Karpas-422 (cell line): Measurements from ENCODE around the gene PEX11B. TPM values are rescaled to one million over a fixed set of nuclear protein-coding genes. Genes with fewer than 3 reads are reported as not detected.

Source experiments
- DNase-seq: peaks from one replicate; pipeline ENCODE4 v3.0.0-alpha.2; 2015
- H2AFZ ChIP-seq: fragments of 200-600 bp; sonication (generic); 2 replicates; pipeline ENCODE4 v1.6.1; 2014; ENCODE audit warnings: antibody characterized with exemption, low read length, mixed read lengths
- H3K27ac ChIP-seq: fragments of 200-600 bp; sonication (generic); 2 replicates; pipeline ENCODE4 v1.5.1; 2014; ENCODE audit warnings: mild to moderate bottlenecking, low read length, moderate library complexity
- H3K27me3 ChIP-seq: fragments of 200-600 bp; sonication (generic); 2 replicates; pipeline ENCODE4 v1.6.1; 2014; ENCODE audit warnings: low read length, mixed read lengths
- H3K36me3 ChIP-seq: fragments of 200-600 bp; sonication (generic); 2 replicates; pipeline ENCODE4 v1.6.1; 2014; ENCODE audit warnings: low read length, mixed read lengths; ENCODE audit not compliant: insufficient read depth
- H3K4me1 ChIP-seq: fragments of 200-600 bp; sonication (generic); 2 replicates; pipeline ENCODE4 v1.6.1; 2014; ENCODE audit warnings: mild to moderate bottlenecking, low read length, mixed read lengths
- H3K4me2 ChIP-seq: fragments of 200-600 bp; sonication (generic); 2 replicates; pipeline ENCODE4 v1.6.1; 2014; ENCODE audit warnings: low read length, low read depth, mild to moderate bottlenecking; ENCODE audit not compliant: poor library complexity, severe bottlenecking
- H3K4me3 ChIP-seq: fragments of 200-600 bp; sonication (generic); 2 replicates; pipeline ENCODE4 v1.5.1; 2014; ENCODE audit warnings: mild to moderate bottlenecking, antibody characterized with exemption, low read length, mixed read lengths
- H3K79me2 ChIP-seq: fragments of 200-600 bp; sonication (generic); 2 replicates; pipeline ENCODE4 v1.6.1; 2014; ENCODE audit warnings: mild to moderate bottlenecking, low read length, mixed read lengths
- H3K9ac ChIP-seq: fragments of 200-600 bp; sonication (generic); 2 replicates; pipeline ENCODE4 v1.6.0; 2014; ENCODE audit warnings: low read length
- H3K9me2 ChIP-seq: fragments of 200-600 bp; sonication (generic), shearing (Covaris generic); replicated peaks from 2 replicates; pipeline ENCODE4 v1.6.0; 2014; ENCODE audit warnings: mild to moderate bottlenecking, low read length, moderate library complexity; ENCODE audit not compliant: insufficient read depth
- H3K9me3 ChIP-seq: fragments of 300-700, 200-600 bp; sonication (generic); 2 replicates; pipeline ENCODE4 v1.6.1; 2014; ENCODE audit warnings: low read length, mixed read lengths
- H4K20me1 ChIP-seq: fragments of 200-600 bp; sonication (generic); 2 replicates; pipeline ENCODE4 v1.6.1; 2014; ENCODE audit warnings: mild to moderate bottlenecking, antibody characterized with exemption, low read length, low read depth; ENCODE audit not compliant: insufficient read depth
- total RNA-seq: library from RNA; depleted of rRNA; stranded (reverse); fragments of >200 nt; shearing (Covaris generic); gene quantifications from 2 replicates; pipeline ENCODE4 v1.2.3, GENCODE V29; 2014; ENCODE audit warnings: low replicate concordance

The PEX11B gene
- total RNA-seq, 1 experiment from 2014 or later: 51.7 TPM

GRCh38 chr1:145916745-145917144, 1.8 kb downstream of the PEX11B start:
- Histone ChIP-seq H3K4me1 (peaks cover 25% of the 10 kb centered on the region), H3K9me2 (no peaks in the 10 kb centered on the region), H3K27ac (no peak overlapping the region), H3K9me3 (no peaks in the 10 kb centered on the region), H3K4me3 (peak overlapping the region; percentile 14; the same call in 1 of the 2 replicates), H3K27me3 (no peaks in the 10 kb centered on the region), H3K79me2 (peaks cover 21% of the 10 kb centered on the region), H3K36me3 (peaks cover 11% of the 10 kb centered on the region; the same call in 1 of the 2 replicates), H4K20me1 (no peaks in the 10 kb centered on the region), H3K4me2 (peak overlapping the region; percentile 92), H2AFZ (no peak overlapping the region), H3K9ac (0 out of 2 replicates have a peak overlapping the region, but pooled peaks have one; percentile 12)
- no peak for DNase-seq

- Histone ChIP-seq H3K9ac (no peak overlapping the region), H2AFZ (no peak overlapping the region), H3K36me3 (peaks cover 17% of the 10 kb centered on the region; the same call in 1 of the 2 replicates), H4K20me1 (no peaks in the 10 kb centered on the region), H3K79me2 (peaks cover 9% of the 10 kb centered on the region; the same call in 1 of the 2 replicates), H3K9me3 (no peaks in the 10 kb centered on the region), H3K4me1 (peaks cover 7% of the 10 kb centered on the region), H3K27me3 (no peaks in the 10 kb centered on the region), H3K4me2 (no peak overlapping the region), H3K9me2 (no peaks in the 10 kb centered on the region), H3K4me3 (no peak overlapping the region), H3K27ac (no peak overlapping the region)
- DNase-seq: no peak
Observed at GRCh38 chr1:145912128-145912641, 6.3 kb downstream of the PEX11B start.

- H3K4me3 ChIP-seq: no peak overlapping the region
- no peak overlapping the region for H3K27ac ChIP-seq
- DNase-seq: no peak
- H3K4me2 ChIP-seq: no peak overlapping the region
- H4K20me1 ChIP-seq: no peaks in the 10 kb centered on the region
- no peaks in the 10 kb centered on the region for H3K9me3 ChIP-seq
- H3K27me3 ChIP-seq: no peaks in the 10 kb centered on the region
- H3K9ac ChIP-seq: no peak overlapping the region
- H3K4me1 ChIP-seq: no peaks in the 10 kb centered on the region
- no peaks in the 10 kb centered on the region for H3K9me2 ChIP-seq
- no peaks in the 10 kb centered on the region for H3K79me2 ChIP-seq
- H2AFZ ChIP-seq: no peak overlapping the region
- H3K36me3 ChIP-seq: peaks cover 5% of the 10 kb centered on the region; the same call in 1 of the 2 replicates
Observed at GRCh38 chr1:145908653-145909052, 9.9 kb downstream of the PEX11B start.

- no peak overlapping the region for H3K27ac ChIP-seq
- peaks cover 5% of the 10 kb centered on the region; the same call in 1 of the 2 replicates for H3K36me3 ChIP-seq
- H3K9ac ChIP-seq: no peak overlapping the region
- H3K4me3 ChIP-seq: no peak overlapping the region
- no peaks in the 10 kb centered on the region for H3K9me2 ChIP-seq
- no peaks in the 10 kb centered on the region for H4K20me1 ChIP-seq
- no peaks in the 10 kb centered on the region for H3K27me3 ChIP-seq
- H3K9me3 ChIP-seq: no peaks in the 10 kb centered on the region
- H2AFZ ChIP-seq: no peak overlapping the region
- no peak overlapping the region for H3K4me2 ChIP-seq
- H3K4me1 ChIP-seq: no peaks in the 10 kb centered on the region
- no peak for DNase-seq
- H3K79me2 ChIP-seq: no peaks in the 10 kb centered on the region
Observed at GRCh38 chr1:145906954-145907753, 11.4 kb downstream of the PEX11B start.

- H3K36me3 ChIP-seq: no peaks in the 10 kb centered on the region
Observed at GRCh38 chr1:145901312-145902021, 17.1 kb downstream of the PEX11B start.

GRCh38 chr1:145898756-145899155, 19.8 kb downstream of the PEX11B start:
- Histone ChIP-seq H3K27me3 (no peaks in the 10 kb centered on the region), H3K27ac (no peak overlapping the region), H4K20me1 (no peaks in the 10 kb centered on the region), H2AFZ (no peak overlapping the region), H3K4me2 (no peak overlapping the region), H3K79me2 (no peaks in the 10 kb centered on the region), H3K9ac (no peak overlapping the region), H3K4me3 (no peak overlapping the region), H3K4me1 (no peaks in the 10 kb centered on the region), H3K9me3 (no peaks in the 10 kb centered on the region), H3K36me3 (no peaks in the 10 kb centered on the region), H3K9me2 (no peaks in the 10 kb centered on the region)
- DNase-seq: no peak

More at GRCh38 chr1:145901312-145902021, 17.1 kb downstream of the PEX11B start:
- H2AFZ ChIP-seq: no peak overlapping the region
- H3K79me2 ChIP-seq: no peaks in the 10 kb centered on the region
- H3K4me2 ChIP-seq: no peak overlapping the region
- no peaks in the 10 kb centered on the region for H3K4me1 ChIP-seq
- no peak overlapping the region for H3K9ac ChIP-seq
- H3K9me2 ChIP-seq: no peaks in the 10 kb centered on the region
- H3K27me3 ChIP-seq: no peaks in the 10 kb centered on the region
- DNase-seq: no peak
- H3K4me3 ChIP-seq: no peak overlapping the region
- no peak overlapping the region for H3K27ac ChIP-seq
- no peaks in the 10 kb centered on the region for H3K9me3 ChIP-seq
- H4K20me1 ChIP-seq: no peaks in the 10 kb centered on the region

- Histone ChIP-seq H3K9ac (no peak overlapping the region), H3K9me3 (no peaks in the 10 kb centered on the region), H4K20me1 (no peaks in the 10 kb centered on the region), H3K4me1 (no peaks in the 10 kb centered on the region), H3K27me3 (no peaks in the 10 kb centered on the region), H3K9me2 (no peaks in the 10 kb centered on the region), H3K79me2 (no peaks in the 10 kb centered on the region), H3K27ac (no peak overlapping the region), H3K4me3 (no peak overlapping the region), H2AFZ (no peak overlapping the region), H3K4me2 (no peak overlapping the region), H3K36me3 (no peaks in the 10 kb centered on the region)
- DNase-seq: no peak
Observed at GRCh38 chr1:145897969-145898368, 20.5 kb downstream of the PEX11B start.

GRCh38 chr1:145895471-145895870, 23.0 kb downstream of the PEX11B start:
- no peaks in the 10 kb centered on the region for H3K79me2 ChIP-seq
- H2AFZ ChIP-seq: no peak overlapping the region
- no peaks in the 10 kb centered on the region for H3K9me2 ChIP-seq
- no peak overlapping the region for H3K4me2 ChIP-seq
- DNase-seq: no peak
- no peaks in the 10 kb centered on the region for H3K4me1 ChIP-seq
- H3K9me3 ChIP-seq: no peaks in the 10 kb centered on the region
- H4K20me1 ChIP-seq: no peaks in the 10 kb centered on the region
- no peak overlapping the region for H3K9ac ChIP-seq
- no peaks in the 10 kb centered on the region for H3K27me3 ChIP-seq
- no peak overlapping the region for H3K27ac ChIP-seq
- no peaks in the 10 kb centered on the region for H3K36me3 ChIP-seq
- H3K4me3 ChIP-seq: no peak overlapping the region
